OCI-M2 (cell line): ENCODE results near the gene TNFRSF4.
"Not testable (repeated sequence)": the region's sequence is repeated elsewhere in the genome, so short reads cannot be mapped to it uniquely, and the experiment has no call there.

ENCODE experiments used
- DNase-seq: peaks from one replicate; lab custom pipeline; 2025; ENCODE audit not compliant: unreplicated experiment; lab: John Stamatoyannopoulos, UW

TNFRSF4 gene

GRCh38 chr1:1213345-1214265, at the start of gene TNFRSF4:
Gene TNFRSF4, minus strand, starts transcription at chr1:1214153. Its CDS starts 26 bp downstream, at chr1:1214127.
- DNase-seq: no peak

GRCh38 chr1:1262758-1263157, 48.8 kb upstream of the TNFRSF4 start:
- no peak for DNase-seq

- DNase-seq: no peak
These were observed 48.1 kb upstream of the TNFRSF4 start for GRCh38 chr1:1262071-1262470.

- DNase-seq: no peak
These were observed 47.0 kb upstream of the TNFRSF4 start for GRCh38 chr1:1260843-1261560.

- DNase-seq: no peak
These were observed 46.1 kb upstream of the TNFRSF4 start for GRCh38 chr1:1259951-1260600.

- DNase-seq: no peak
These were observed 45.6 kb upstream of the TNFRSF4 start for GRCh38 chr1:1259540-1259939.

- no peak for DNase-seq
These were observed 45.2 kb upstream of the TNFRSF4 start for GRCh38 chr1:1259119-1259488.

GRCh38 chr1:1256956-1257871, 43.3 kb upstream of the TNFRSF4 start:
- DNase-seq: no peak

GRCh38 chr1:1255611-1256010, 41.7 kb upstream of the TNFRSF4 start:
- DNase-seq: no peak

GRCh38 chr1:1255078-1255477, 41.1 kb upstream of the TNFRSF4 start:
- no peak for DNase-seq

GRCh38 chr1:1254667-1254998, 40.7 kb upstream of the TNFRSF4 start:
- DNase-seq: no peak

GRCh38 chr1:1253972-1254666, 40.2 kb upstream of the TNFRSF4 start:
- DNase-seq: no peak

- DNase-seq: no peak
These were observed 39.4 kb upstream of the TNFRSF4 start for GRCh38 chr1:1253314-1253713.

- DNase-seq: no peak
These were observed 36.9 kb upstream of the TNFRSF4 start for GRCh38 chr1:1250786-1251284.

- DNase-seq: not testable (repeated sequence)
These were observed 34.3 kb upstream of the TNFRSF4 start for GRCh38 chr1:1248009-1248913.

- DNase-seq: no peak
These were observed 33.5 kb upstream of the TNFRSF4 start for GRCh38 chr1:1247341-1247913.

- DNase-seq: no peak
These were observed 32.8 kb upstream of the TNFRSF4 start, which contains the start of gene C1QTNF12 for GRCh38 chr1:1246577-1247340. Gene C1QTNF12, minus strand, starts transcription at chr1:1246722. Its CDS starts 32 bp downstream, at chr1:1246690.
